Peyer's patch (tissue), 4 donors: Measurements from ENCODE around the gene C16orf92. TPM values are rescaled to one million over a fixed set of nuclear protein-coding genes. Genes with fewer than 3 reads are reported as not detected.

Source experiments
- DNase-seq, 3 donors: peaks; one replicate each; pipeline ENCODE4 v3.0.0-alpha.2; 2017 to 2019
- H3K27ac ChIP-seq, 4 donors: fragments of 200-600 bp; sonication (generic); one replicate each; pipeline ENCODE4 v1.5.1; 2016 to 2019
- H3K27me3 ChIP-seq, 2 donors: fragments of 200-600 bp; sonication (generic); one replicate each; pipeline ENCODE4 v1.5.1; 2019
- H3K36me3 ChIP-seq, 3 donors: fragments of 200-600 bp; sonication (generic); one replicate each; pipeline ENCODE4 v1.5.1; 2016 to 2019
- H3K4me1 ChIP-seq, 4 donors: fragments of 200-600 bp; sonication (generic); one replicate each; pipeline ENCODE4 v1.5.1; 2016 to 2019
- H3K4me3 ChIP-seq, 4 donors: fragments of 200-600 bp; sonication (generic); 1 replicate in 3 of 4; 2 replicates in 1 of 4; pipeline ENCODE4 v1.5.1; 2016 to 2019; ENCODE audit warnings: mild to moderate bottlenecking in 1 of 4
- H3K9me3 ChIP-seq, 4 donors: fragments of 200-600 bp; sonication (generic); one replicate each; pipeline ENCODE4 v1.5.1; 2016 to 2019; ENCODE audit warnings: mild to moderate bottlenecking in 1 of 4
- POLR2A ChIP-seq, 2 donors: fragments of 450-650 bp; IDR thresholded peaks; one replicate each; pipeline ENCODE4 v1.5.1; 2017; ENCODE audit warnings: antibody characterized with exemption in 2 of 2, mild to moderate bottlenecking in 2 of 2, moderate library complexity in 2 of 2
- total RNA-seq, 4 donors: library from RNA; depleted of rRNA; stranded (reverse); fragments of >200 nt; gene quantifications; one replicate each; pipeline ENCODE4 v1.1.0, GENCODE V29; 2016
- TF ChIP-seq, protein P1 (sequence below), 6 experiments: fragments of 450-650 bp in 4 of 6; fragments of 200-600 bp in 2 of 6; sonication (generic) in 1 of 6; IDR thresholded peaks; one replicate each; pipeline ENCODE4 v1.5.1; 2017 to 2019; ENCODE audit warnings: antibody characterized with exemption in 6 of 6, mild to moderate bottlenecking in 3 of 6, moderate library complexity in 1 of 6

The C16orf92 gene, protein sequence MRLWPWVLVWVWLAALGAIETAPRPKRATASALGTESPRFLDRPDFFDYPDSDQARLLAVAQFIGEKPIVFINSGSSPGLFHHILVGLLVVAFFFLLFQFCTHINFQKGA
- total RNA-seq, result not detected

DNA sequence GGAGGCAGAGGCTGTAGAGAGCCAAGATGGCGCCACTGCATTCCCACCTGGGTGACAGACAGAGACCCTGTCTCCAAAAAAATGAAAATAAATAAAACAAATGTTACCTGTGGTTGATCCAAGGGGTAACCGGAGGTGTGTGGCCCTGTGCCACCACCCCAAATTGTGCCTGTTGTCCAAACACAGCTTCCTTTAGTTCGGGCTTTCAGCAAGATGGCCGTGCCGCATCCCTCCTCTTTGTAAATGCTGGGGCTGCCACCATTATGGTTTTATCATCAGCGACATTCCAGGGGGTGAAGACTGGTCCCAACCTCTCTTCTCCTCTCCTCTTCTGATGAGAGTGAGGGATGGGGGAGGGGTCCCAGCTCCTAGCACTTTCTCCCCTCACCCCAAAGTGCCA, at the start of gene C16orf92:
Gene C16orf92 (plus strand): TSS at position 312 of the 400 bp plus-strand sequence. CDS start 143 bp downstream, outside the sequence.
- H3K4me3 ChIP-seq, result no peak within 1 kb of the TSS
- H3K36me3 ChIP-seq, result no peaks in the 10 kb centered on the region
- peaks cover 0 to 9% (median 4%) of the 10 kb centered on the region in 4 donors for H3K4me1 ChIP-seq
- no peak within 1 kb of the TSS for H3K27ac ChIP-seq
- H3K9me3 ChIP-seq, result no peaks in the 10 kb centered on the region
- no peak for TF ChIP-seq POLR2A (IDR thresholded peaks at IDR 0.05)
- TF ChIP-seq, protein P1, sequence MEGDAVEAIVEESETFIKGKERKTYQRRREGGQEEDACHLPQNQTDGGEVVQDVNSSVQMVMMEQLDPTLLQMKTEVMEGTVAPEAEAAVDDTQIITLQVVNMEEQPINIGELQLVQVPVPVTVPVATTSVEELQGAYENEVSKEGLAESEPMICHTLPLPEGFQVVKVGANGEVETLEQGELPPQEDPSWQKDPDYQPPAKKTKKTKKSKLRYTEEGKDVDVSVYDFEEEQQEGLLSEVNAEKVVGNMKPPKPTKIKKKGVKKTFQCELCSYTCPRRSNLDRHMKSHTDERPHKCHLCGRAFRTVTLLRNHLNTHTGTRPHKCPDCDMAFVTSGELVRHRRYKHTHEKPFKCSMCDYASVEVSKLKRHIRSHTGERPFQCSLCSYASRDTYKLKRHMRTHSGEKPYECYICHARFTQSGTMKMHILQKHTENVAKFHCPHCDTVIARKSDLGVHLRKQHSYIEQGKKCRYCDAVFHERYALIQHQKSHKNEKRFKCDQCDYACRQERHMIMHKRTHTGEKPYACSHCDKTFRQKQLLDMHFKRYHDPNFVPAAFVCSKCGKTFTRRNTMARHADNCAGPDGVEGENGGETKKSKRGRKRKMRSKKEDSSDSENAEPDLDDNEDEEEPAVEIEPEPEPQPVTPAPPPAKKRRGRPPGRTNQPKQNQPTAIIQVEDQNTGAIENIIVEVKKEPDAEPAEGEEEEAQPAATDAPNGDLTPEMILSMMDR (IDR thresholded peaks at IDR 0.05), result no peak
- no peak for DNase-seq
- H3K27me3 ChIP-seq, result peaks cover 0 to 4% of the 10 kb centered on the region in 2 donors

DNA sequence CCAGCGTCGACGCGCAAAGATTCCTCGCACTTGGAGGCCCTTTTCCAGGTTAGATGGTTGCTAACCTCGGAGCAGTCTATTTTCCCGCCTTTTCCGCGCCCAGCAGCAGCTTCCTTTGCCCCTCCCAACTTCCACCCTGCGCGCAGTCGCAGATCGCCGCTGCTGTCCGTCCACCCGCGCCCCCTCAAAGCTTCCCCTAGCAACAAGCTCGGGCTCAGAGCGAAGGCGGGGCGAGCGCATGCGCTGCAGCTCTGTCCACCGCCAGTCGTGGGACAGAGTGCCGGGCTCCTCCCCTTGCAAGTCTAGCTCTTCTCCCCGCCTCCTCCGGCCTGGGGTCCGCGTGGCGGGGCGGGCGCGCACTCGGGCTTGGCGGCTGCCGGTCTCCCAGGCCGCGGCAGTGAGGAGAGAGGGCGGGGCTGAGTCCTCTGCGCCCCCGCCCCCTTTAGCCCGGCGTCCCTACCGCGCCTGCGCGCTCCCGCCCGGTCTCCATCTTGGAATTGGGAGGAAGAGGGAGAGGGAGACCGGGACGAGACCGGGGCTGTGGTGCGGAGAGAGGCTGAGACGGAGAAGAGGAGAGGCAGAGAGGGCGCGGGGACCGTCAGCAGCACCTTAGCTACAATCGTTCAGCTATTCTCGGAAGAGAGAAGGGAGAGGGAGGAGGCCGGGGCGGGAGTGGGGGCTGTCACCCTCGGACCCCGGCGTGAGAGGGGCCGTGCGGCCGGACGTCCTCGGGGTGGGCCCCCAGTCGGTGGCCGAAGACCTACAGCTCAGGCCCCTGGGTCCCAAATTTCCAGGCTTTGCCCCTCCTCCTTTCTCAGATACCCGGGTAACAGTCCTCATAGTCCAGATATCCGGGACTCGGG, 49.4 kb upstream of the C16orf92 start, which contains the start of gene TAOK2:
Gene TAOK2 (plus strand): TSS at position 485 of the 863 bp plus-strand sequence. CDS start 3,905 bp downstream, outside the sequence.
- peak within 1 kb of the TSS; percentile 86 to 92 (median 88) for H3K27ac ChIP-seq
- H3K9me3 ChIP-seq, result no peaks in the 10 kb centered on the region
- TF ChIP-seq POLR2A (IDR thresholded peaks at IDR 0.05), result peak; percentile 82 to 83
- TF ChIP-seq, protein P1 (IDR thresholded peaks at IDR 0.05), result peak in 1 of 6 experiments; percentile 3
- peak within 1 kb of the TSS; percentile 72 to 96 (median 91) for H3K4me3 ChIP-seq
- DNase-seq, result peak; percentile 95 to 99 (median 97)
- peaks cover 0 to 38% (median 12%) of the 10 kb centered on the region in 4 donors for H3K4me1 ChIP-seq
- H3K27me3 ChIP-seq, result no peaks in the 10 kb centered on the region
- peaks cover 0 to 31% (median 0%) of the 10 kb centered on the region in 3 donors for H3K36me3 ChIP-seq

DNA sequence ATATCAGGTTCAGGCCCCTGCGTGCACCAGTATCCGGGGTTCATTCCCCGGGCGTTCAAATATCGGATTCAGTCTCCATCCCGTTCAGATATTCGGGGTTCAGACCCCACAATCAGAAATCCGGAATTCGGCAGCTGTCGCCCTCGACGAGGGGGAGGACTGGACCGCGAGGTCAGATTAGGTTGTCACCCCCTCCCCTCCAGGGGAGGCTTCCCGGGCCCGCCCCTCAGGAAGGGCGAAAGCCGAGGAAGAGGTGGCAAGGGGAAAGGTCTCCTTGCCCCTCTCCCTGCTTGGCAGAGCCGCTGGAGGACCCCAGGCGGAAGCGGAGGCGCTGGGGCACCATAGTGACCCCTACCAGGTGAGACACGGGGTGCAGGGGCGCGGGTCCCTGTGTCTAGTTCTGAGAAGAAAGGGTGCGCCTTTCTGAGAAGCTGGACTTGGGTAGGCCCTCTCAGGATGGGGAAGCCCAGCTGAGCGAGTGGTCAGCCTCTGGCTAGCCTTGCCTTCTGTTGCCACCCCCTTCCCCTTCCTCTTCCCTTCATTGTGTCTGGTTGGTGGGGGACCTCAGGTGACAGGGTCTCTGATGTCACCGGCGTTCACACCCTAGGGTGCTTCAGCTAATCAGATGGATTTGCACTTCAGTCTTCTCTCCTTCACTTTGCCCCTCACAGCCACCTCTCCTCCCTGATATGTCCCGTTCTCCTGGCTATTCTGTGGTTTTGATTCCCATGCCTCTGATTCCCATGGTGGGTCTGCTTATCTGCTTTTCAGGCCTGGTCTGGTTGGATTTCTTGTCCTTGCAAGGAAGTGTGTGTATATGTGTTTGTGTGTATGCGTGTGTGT, 48.5 kb upstream of the C16orf92 start:
- Histone ChIP-seq H3K4me1 (peaks cover 0 to 38% (median 12%) of the 10 kb centered on the region in 4 donors), H3K36me3 (peaks cover 0 to 34% (median 0%) of the 10 kb centered on the region in 3 donors), H3K27me3 (no peaks in the 10 kb centered on the region), H3K9me3 (no peaks in the 10 kb centered on the region), H3K4me3 (peak overlapping the region; percentile 72 to 96 (median 91)), H3K27ac (peak overlapping the region; percentile 86 to 92 (median 88))
- no peak for TF ChIP-seq POLR2A (IDR thresholded peaks at IDR 0.05)
- TF ChIP-seq, protein P1 (IDR thresholded peaks at IDR 0.05), result no peak
- no peak for DNase-seq

DNA sequence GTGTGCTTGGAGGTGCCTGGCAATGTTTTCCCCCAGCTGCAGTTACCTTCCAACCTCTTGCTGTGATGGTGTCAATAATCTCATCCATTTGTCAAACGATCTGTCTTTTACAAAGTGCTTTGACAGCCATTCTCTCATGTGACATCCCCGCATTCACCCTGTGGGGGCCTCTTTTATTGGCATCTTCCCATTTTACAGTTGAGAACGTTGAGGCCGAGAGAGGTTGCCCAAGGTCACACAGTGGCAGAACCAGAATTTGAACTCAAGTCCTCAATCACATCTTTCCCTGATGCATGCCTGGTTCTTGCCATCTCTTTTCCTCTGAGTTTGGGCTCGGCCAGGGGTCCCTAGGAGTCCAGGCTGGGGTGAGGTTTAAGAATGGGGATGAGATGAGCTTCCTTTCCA, 47.9 kb upstream of the C16orf92 start:
- peak overlapping the region in 2 of 4 donors; percentile 86 to 87 for H3K27ac ChIP-seq
- H3K36me3 ChIP-seq, result peaks cover 0 to 34% (median 0%) of the 10 kb centered on the region in 3 donors

More for the DNA sequence above, 47.9 kb upstream of the C16orf92 start:
- Histone ChIP-seq H3K4me3 (peak overlapping the region in 3 of 4 donors; percentile 72 to 96 (median 88)), H3K9me3 (no peaks in the 10 kb centered on the region), H3K4me1 (peaks cover 0 to 38% (median 12%) of the 10 kb centered on the region in 4 donors), H3K27me3 (no peaks in the 10 kb centered on the region)
- DNase-seq, result no peak
- no peak for TF ChIP-seq POLR2A (IDR thresholded peaks at IDR 0.05)
- TF ChIP-seq, protein P1 (IDR thresholded peaks at IDR 0.05), result no peak
